A673 (cell line): ENCODE measurements around the gene TLE3.

Experiments used
- CTCF ChIP-seq: fragments of 300-800, 200-600 bp; sonication (generic); conservative IDR thresholded peaks from 2 replicates; pipeline ENCODE4 v1.5.1; 2017; ENCODE audit warnings: low read depth, mild to moderate bottlenecking, antibody characterized with exemption, low read length, moderate library complexity, mixed read lengths
- EZH2 ChIP-seq: fragments of 200-600 bp; sonication (generic); IDR thresholded peaks from 2 replicates; pipeline ENCODE4 v1.6.1; 2017; ENCODE audit warnings: borderline replicate concordance, low read depth, mild to moderate bottlenecking, mixed read lengths, antibody characterized with exemption, low read length; ENCODE audit not compliant: poor library complexity, severe bottlenecking

- TF ChIP-seq CTCF = no peak
- no peak for TF ChIP-seq EZH2
Observed at GRCh38 chr15:70125605-70126004, 27.9 kb upstream of the TLE3 start.
